GM18498 (cell line): ENCODE data around the gene HIPK2.

Source experiments
- ATAC-seq: cut with Tn5 transposase; IDR thresholded peaks from one replicate; pipeline ENCODE4 v1.9.1; 2021; ENCODE audit warnings: mild to moderate bottlenecking, moderate library complexity; ENCODE audit not compliant: unreplicated experiment

HIPK2 gene

DNA sequence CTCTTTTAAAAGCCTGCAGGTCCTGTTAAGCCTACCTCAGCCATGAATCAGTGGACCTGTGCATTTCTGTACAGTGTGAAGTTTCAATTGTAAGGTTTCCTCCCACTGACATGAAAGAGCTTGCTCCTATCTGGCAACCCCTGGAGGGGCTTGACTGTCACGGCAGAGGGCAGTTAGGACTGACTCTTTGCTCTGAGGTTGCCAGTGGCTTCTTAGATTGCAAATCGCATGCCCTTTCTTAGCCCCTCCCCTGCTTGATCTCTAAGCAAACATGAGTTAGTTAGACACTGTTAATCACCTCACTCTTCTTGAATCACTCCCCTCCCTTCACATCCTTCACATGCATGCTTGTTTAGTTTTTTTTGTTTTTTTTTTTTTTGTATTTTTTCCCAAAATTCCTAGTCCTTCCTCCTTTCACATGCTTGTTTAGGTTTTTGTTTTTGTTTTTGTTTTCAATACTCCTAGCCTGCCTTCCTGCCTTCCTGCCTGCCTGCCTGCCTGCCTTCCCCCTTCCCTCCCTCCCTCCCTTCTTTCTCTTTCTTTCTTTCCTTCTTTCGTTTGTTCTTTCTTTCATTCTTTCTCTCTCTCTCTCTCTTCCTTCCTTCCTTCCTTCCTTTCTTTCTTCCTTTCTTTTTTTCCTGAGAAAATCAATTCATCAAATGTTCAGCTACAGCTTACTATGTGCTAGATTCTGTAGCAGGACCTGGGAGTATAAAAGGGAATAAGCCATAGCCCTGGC lies 6.0 kb upstream of the HIPK2 start:
- ATAC-seq: no peak

DNA sequence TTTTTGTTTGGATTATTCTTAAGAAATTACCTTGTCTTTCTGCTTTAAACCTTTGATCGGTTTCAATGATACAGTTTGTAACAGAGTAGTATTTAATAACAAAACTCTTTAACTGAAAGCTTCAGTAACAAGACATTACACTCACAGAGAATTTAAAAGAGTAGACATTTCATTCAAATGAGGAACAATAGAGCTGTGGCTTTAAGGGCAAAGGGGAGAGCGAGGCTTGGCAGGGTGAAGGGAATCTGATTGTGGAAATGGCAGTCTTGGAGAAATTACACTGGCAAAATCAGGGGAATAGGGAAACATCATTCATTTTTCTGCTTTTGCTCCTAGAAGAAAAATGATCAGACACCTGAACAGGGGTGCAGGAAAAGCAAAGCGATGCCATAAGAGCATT lies 5.1 kb upstream of the HIPK2 start:
- ATAC-seq: no peak

DNA sequence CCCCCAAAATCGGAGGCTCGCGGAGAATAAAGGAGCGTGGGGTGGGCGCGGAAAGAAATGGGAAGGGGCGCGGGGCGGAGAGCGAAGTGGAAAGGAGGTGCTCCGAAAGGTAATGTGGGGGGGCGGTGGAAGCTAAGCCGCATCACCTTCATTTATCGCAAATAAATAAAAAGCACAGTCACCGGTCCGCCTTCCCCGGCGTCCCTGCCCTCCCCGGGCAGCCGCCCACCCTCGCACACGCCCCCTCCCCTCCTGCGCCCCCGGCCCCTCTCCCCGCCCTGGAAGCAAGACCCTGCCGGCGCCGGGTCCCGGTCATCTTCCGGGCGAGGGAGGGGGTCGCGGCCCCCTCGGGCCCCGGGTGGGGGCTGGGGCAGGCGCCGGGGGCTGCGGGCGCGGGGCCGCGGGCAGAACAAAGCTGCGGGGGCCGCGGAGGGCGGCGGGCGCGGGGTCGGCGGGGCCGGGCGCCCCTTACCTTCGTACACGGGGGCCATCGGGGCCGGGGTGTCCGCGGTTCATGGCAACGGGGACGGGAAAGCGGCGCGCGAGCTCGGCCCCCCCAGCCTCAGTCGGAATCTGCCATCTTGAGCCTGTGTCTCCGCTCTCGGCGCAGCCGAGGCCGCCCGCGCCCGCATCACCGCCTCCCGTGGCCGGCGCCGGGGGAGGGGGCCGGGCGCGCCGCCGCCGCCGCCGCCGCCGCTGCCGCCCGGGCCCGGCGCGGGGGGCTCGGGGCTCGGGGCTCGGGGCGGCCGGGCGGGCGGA lies 486 bp downstream of the HIPK2 start:
- ATAC-seq: peak; percentile 23

DNA sequence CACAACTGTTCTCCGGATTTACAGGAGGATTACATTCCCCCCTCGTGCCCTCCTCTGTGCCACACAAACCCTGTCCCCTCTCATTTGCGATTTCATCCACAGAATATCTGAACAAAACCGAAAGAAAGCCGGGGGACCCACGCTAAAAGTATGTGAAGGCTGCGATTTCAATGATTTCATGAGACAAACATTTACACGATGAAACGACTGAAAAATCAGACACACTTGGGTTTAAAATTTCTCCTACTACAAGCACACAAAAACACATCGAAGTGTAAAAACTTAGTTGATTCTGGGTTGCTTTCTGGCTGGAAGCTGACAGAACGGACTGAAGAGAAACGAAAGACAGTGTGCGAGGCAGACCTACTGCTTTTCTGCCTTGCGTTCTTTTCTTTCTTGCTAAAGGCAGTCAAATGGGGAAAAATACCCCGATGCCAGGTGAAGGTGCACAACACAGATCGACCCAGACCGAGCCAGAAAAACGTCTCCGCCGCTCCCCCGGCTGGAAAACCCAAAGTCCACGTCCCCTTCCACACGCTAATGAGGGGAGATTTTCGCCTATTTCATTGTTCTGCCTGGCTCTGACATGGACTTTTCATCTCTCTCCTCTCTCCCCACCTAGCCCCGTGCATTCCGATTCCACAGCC lies 1.2 kb downstream of the HIPK2 start:
- no peak for ATAC-seq

DNA sequence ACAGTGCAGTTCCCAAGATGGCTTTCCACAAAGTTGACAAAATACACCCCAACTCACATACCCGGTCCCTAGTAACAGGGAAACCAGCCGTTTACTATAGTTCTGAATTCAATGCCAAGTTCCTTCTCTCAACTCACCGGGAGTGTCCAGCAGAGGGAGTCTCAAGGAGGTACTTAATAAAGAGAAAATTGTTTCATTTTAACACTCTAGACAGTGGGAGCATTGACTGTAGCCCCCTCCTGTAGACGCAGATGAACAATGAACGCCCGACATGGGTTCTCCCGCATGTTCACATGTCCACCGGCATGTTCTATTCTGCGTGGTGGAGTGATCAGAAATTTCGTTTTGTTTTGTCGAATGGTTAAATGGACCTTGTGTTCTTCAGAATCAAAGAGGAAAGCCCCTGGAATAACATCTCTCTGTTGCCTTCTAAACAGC lies 1.9 kb downstream of the HIPK2 start:
- peak; percentile 36 for ATAC-seq

DNA sequence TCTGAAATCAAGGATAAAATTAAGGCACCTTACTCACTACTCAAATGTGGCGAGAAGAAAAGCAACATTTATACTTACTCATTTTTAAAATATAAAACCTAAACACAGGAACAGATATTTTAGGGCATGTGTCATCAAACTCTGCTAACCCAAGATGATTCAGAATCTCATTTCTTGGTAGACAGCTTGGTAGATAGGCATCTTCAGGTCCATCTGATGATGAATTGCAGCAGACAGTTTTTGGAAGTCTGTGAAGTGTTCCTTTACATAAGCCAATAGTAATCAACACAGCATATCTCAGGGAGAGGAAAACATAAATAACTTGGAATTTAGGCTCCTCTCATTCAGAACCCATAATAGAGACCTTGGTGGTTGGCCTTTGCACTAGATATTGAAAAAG lies 3.4 kb downstream of the HIPK2 start:
- ATAC-seq: no peak

DNA sequence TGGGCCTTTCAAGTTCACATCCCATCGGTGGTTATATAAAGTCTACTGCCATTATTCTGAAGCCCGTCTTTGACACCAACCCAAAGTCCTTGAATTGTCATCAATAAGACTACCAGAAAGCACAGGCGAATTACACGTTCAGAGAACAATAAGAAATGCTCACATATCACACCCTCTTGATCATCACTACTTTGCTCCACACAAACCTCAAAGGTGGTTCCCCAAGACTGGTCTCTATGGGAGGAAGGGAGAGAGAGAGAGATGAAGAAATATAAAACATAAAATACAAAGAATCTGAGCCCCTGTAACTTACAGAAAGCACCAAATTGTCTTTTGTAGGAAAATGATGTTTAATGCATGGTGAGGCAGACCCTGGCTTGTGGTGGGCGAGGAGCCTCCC lies 4.4 kb downstream of the HIPK2 start:
- no peak for ATAC-seq

DNA sequence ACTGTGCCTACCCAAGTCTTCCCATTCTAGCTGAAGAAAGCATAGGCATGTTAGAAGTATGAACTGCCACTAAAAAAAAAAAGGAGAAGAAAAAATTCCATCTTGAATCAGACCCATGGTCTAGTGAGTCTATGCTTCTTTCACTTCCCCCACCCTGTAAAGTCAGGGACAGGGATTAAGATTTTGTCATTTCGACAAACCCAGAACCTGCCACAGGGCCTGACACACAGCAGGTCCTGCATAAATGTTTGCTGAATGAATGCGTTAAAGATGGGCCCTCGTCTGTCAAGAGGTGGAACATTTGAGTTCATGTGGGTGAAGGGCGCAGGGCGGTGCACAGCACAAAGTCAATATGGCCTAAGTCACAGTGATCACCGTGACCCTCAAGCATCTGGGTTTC lies 4.9 kb downstream of the HIPK2 start:
- ATAC-seq: no peak

DNA sequence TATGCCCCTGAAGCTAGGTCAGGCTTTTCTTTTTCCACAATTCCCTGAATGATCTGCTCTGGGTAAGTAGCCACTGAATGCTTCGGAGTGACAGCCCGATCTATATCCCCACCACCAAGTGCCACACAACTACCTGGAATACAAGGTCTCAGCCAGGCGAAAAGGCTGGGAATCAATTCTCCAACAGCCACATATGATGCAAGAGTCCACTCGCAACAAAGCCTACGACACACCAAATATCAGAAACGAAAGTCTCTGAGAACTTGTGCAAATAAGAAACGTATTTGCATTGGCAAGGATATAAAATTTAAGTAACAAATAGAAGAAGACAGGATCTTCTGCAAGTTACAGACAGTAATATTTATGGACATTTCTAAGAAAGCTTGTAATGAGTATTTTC lies 5.7 kb downstream of the HIPK2 start:
- no peak for ATAC-seq

DNA sequence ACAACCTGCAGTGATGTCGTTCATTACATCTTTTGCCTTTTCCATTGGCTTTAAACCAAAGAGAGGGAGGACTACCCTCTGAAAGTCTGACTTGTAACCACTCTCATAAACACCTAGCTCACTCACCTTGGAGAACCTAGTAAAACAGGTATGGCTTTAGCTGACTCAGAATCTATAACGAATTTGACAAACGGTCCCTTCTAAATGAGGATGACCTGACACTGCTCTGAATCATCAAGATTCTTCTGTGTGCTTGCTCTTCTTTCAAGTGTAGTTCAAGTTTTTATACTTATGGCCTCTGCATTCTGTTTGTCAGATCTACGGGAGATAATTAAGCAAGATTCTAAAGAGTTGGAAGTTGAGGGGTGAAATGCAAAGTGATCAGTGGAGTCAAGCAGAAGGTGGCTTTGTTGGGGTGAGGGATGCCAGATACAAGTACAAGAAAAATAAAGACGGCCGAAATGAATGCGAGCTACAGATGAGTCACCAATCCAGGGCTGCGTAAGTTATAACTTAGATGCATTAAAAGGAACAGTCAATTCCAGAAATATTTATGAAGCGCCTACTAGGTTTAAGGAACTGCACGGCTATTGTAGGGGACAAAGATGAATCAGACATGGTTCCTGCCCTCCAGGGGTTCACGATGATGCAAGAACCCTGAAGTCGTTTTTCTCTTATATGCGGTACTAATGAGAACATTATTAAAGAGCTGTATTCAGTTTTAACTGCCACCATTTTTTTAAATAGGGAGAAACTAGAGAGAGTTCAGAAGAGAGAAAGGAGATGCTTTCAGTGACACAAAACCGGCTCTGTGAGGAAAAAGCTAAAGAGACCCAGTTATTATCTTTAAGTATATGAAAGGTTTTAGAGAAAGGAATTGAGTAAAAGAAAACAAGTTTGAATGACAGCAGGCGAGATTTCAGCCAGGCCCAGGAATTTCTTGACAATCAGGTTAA lies 6.5 kb downstream of the HIPK2 start:
- no peak for ATAC-seq

DNA sequence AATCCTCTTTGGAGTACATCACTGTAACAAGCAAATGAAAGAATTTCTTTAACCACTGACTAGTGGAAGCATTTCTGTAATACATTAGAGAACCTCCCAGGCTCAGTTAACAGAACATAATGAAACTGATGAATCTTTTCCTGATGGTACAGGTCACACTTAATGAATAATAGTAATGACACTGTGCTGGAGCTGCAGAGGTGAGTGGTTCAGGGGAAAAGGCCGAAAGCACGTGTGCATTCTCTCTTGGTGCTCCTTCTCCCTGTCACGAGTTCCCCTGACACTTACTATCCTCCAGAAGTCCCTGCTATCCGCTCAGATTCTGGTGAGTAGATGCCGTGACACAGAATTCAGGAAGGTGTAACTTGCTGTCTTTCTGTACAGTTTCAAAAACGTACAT lies 8.0 kb downstream of the HIPK2 start:
- no peak for ATAC-seq

DNA sequence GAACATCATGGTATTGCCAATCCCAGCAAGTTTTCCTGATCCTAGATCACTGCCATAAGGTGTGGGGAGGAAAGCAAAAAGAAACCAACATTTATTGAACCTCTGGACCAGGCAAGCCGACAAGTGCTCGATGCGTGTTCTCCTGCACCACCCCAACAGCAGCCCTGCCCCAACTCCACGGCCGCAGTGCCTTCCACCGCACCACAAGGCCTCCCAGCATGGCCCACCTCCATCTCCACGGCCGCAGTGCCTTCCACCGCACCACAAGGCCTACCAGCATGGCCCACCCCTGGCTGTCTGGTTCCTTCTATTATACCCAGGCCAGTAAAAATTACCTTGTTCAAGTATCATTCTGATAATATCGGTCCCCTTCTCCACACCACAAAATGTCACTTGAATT lies 8.7 kb downstream of the HIPK2 start:
- ATAC-seq: no peak

DNA sequence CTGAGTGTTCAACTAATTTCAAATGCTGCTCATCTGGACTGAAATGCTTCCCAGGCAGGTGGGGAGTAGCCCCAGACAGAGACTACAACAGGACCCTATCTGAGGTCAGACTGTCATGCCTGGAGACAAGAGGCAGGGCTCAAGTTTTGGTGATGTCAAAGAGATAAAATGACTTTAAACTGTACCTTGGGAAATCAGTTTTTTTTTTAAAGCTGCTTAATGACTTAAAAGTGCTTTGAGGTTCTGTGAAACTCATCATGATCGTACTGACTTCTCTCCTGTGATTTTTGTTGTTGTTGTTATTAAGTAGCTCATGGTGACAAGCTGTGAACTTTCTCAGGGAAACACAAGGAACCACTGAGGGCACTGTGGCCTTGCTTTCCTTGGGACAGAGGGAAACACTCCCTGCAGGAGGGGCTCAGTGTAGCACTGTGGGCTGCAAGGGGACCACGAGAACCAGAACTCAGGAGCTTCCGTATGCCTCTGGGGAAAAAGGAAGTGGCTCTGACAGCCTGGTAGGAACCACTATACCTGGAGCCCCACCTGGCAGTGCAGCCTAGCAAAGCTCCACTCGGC lies 9.5 kb downstream of the HIPK2 start:
- no peak for ATAC-seq

DNA sequence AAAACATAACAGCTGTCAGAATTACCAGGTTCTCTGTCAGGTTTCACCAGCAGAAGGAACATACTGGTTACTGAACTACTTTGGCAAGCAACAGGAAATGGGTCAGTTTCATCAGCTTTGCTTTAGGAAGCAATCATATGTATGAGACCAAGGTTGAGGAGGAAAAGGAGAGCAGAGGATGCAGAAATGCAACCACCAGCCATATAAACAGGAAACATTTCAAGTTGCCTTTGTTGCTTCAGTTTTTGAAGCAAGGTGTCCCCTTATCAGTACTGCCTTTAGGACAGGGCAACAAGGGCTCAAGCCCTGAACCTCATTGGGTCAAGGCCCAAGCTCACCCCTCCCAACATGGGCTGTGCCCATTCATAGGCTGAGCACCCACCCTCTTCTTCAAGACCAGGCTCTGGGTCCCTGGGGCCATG lies 10.2 kb downstream of the HIPK2 start:
- peak; percentile 86 for ATAC-seq

DNA sequence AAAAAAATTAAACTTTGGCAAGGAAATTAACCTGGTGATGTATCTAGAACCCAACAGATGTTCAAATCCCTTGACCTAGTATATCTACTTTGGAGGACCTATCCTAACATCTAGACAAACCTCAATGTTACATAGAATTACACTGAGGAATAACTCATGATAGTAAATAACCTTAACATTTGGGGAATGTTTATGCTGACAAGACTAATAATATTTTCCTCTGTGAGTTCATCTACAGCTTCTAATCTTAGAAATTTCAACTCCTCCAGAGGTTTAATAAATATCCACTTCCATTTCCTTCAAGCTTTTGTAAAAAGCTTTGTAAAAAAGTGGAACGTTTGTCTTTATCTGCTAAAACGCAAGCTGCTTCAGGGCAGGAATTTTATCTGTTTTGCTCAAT lies 12.7 kb downstream of the HIPK2 start:
- no peak for ATAC-seq

DNA sequence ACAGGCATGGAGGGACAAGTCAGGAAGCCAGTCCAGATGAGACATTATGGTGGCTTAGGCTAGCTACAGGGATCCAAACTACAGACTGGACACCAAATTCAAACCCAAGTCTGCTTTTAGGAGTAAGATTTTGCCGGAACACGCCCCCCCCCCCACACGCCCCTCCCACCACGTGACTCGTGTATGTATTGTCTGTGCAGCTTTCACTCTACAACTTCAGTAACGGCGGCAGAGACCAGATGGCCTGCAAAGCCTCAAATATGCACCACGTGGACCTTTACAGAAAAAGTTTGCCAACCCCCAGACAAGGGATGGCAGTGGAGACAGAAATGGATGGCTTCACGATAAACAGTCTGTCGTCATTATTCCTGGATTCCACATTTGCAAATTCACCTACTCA lies 14.5 kb downstream of the HIPK2 start:
- ATAC-seq: no peak

DNA sequence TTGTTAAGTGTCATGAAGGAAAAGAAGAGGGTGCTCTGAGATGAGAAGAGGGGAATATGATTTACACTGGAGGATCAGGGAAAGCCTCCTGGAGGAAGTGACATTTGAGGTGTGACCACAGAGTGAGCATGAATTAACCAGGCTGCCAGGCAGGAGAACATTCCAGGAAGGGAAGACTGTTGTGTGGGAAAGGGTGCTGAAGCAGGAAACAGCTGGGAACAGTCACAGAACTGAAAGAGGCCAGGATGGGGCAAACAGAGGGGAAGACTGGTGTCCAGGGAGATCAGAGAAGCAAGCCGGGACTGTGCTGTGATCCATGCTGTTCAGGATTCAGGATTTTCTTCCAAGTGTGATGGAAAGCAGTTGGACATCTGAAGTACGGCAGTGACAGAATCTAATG lies 14.9 kb downstream of the HIPK2 start:
- no peak for ATAC-seq

DNA sequence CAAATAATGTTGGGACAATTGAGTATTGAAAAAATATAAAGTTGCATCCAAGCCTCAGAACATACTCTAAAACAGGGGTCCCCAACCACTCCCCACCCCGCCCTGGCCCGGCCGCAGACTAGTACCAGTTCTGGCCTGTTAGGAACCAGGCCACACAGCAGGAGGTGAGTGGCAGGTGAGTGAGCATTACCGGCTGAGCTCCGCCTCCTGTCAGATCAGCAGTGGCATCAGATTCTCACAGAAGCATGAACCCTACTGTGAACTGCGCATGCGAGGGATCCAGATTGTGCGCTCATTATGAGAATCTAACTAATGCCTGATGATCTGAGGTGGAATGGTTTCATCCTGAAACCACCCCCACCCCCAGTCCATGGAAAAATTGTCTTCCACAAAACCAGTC lies 19.4 kb downstream of the HIPK2 start:
- ATAC-seq: no peak

DNA sequence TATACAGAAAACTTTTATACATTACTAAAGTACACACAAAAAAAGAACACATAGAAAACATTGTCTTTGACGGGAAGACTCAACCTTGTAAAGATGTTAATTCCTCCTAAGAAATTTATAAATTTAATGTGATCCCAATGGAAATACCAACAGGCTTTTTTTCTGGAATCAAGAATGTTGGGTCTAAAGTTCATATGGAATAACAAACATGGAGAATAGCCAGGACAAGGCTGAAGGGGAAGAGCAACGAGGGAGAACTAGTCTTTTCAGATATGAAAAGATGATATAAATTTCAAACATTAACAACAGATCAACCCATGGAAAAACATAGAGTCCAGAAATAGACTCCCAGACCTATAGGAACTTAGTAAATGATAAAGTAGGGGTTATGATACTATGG lies 19.8 kb downstream of the HIPK2 start:
- no peak for ATAC-seq

DNA sequence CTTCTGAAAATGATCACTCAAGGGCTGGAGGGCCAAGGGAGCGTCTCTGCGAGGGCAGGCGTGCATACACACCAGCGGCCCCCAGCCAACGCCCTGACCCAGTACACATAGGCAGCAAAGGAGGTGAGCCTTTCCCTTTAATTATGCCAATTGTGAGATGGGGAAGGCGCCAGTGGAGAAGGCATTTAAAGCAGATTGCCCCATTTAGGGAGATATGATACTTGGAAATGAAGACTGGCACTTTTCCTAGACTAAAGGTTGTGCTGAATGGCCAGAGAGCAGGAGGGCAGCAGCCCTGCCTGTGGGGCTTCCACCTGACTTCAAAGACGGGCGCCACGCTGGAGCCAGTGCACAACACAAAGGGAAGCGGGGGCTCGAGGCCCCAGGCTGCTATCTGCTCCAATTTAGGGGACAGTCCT lies 24.1 kb downstream of the HIPK2 start:
- ATAC-seq: no peak
